ENCODE results near the gene PDE11A.

GRCh38 chr2:178066324-178066723 lies 6.3 kb downstream of the PDE11A start:
- TF ChIP-seq POLR2A (IDR thresholded peaks at IDR 0.05; ENCODE audit: low read depth) (no peak), CTCF (IDR thresholded peaks at IDR 0.05) (no peak)
